Duodenal mucosa (tissue), 2 donors: ENCODE measurements around the gene ZNF436.
"Not testable (repeated sequence)": the region's sequence is repeated elsewhere in the genome, so short reads cannot be mapped to it uniquely, and the experiment has no call there.

ENCODE experiments used
- H3K27ac ChIP-seq: one replicate; pipeline ENCODE4 v1.7.0; 2013; ENCODE audit warnings: low read depth, low read length
- H3K27me3 ChIP-seq, 2 donors: one replicate each; pipeline ENCODE4 v1.7.0; 2013; ENCODE audit warnings: low read length in 2 of 2, control low read depth in 1 of 2; ENCODE audit not compliant: insufficient read depth in 2 of 2, control insufficient read depth in 1 of 2
- H3K36me3 ChIP-seq, 2 donors: one replicate each; pipeline ENCODE4 v1.7.0; 2013; ENCODE audit warnings: low read length in 2 of 2, control low read depth in 1 of 2; ENCODE audit not compliant: insufficient read depth in 2 of 2, control insufficient read depth in 1 of 2
- H3K4me1 ChIP-seq, 2 donors: one replicate each; pipeline ENCODE4 v1.7.0; 2013; ENCODE audit warnings: low read length in 2 of 2, control low read depth in 1 of 2; ENCODE audit not compliant: insufficient read depth in 2 of 2, control insufficient read depth in 1 of 2
- H3K4me3 ChIP-seq, 2 donors: one replicate each; pipeline ENCODE4 v1.7.0; 2013; ENCODE audit warnings: low read length in 2 of 2, low read depth in 1 of 2
- H3K9ac ChIP-seq, 2 donors: one replicate each; pipeline ENCODE4 v1.7.0; 2013; ENCODE audit warnings: low read length in 2 of 2, low read depth in 1 of 2
- H3K9me3 ChIP-seq, 2 donors: one replicate each; pipeline ENCODE4 v1.7.0; 2013; ENCODE audit warnings: low read length in 2 of 2, control low read depth in 1 of 2; ENCODE audit not compliant: control insufficient read depth in 1 of 2

ZNF436 gene

DNA sequence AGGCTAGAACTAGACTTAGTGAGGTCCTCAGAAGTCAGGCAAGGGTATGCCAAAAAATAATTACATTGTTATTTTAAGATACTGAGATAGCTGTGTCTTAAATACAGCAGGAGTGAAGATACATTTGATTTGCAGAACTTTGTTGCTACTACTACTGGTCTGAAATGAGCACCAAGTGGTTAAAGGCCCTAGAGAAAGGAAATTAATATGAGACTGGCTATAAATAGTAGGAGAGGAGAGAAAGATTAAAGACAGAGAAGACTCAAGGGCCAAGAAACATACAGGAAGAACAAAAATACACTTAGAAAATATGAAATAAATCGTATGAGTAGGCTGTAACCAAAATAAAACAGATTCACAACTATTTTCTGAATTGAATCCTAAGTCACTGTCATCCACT lies 46.9 kb downstream of the ZNF436 start:
- Histone ChIP-seq H3K9ac (no peak overlapping the region), H3K27me3 (no peaks in the 10 kb centered on the region), H3K9me3 (no peaks in the 10 kb centered on the region), H3K27ac (no peak overlapping the region), H3K4me3 (no peak overlapping the region), H3K36me3 (peaks cover 16 to 69% of the 10 kb centered on the region in 2 donors), H3K4me1 (no peaks in the 10 kb centered on the region)

DNA sequence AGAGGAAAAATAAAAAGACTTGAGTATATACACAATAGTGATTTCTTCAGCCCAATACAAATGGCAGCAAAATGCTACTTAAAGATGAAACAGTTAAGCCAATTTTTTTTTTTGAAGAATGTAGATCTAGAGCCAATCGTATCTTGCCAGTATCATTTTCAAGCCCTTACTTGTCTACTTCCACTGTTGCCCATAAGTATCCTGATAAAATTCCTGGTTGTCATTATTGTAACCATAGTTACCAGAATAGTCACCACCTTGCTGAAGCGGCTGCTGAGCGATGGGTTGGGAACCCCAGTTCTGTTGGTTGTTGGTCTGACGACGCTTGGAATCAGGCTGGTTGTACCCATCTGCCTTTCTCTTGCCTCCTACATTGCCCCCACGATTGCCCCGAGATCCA lies 59.4 kb downstream of the ZNF436 start:
- not testable (repeated sequence) for H3K27ac ChIP-seq, H3K9ac ChIP-seq, H3K4me3 ChIP-seq, H3K4me1 ChIP-seq, H3K27me3 ChIP-seq, H3K9me3 ChIP-seq
- H3K36me3 ChIP-seq: peaks cover 24 to 65% of the 10 kb centered on the region in 2 donors
